Amygdala (tissue), 56 donors: ENCODE data around the gene ADGRV1.

Experiments
- DNase-seq, 56 donors: peaks; one replicate each; lab custom pipeline; 2025; lab: John Stamatoyannopoulos, UW

The ADGRV1 gene

DNA sequence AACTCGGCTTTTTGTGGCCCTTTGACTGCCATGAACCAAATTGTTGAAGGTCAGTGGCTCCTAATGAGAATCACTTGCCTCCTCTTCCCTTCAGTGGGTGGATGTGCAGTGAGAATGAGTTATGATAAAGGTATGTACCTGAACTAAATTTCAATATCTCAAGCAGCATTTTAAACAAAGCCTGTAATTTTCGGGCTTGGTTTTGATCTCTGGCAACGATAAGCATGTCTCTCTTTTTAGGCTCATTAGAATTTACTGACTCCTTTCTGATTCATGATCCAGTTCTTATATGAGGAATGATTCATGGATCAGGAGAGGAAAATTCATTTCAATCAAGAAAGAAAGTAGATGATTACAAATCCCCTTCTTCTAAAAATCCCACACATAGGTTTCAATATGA lies 519.0 kb downstream of the ADGRV1 start:
- DNase-seq: no peak

- DNase-seq: no peak
These were observed 520.4 kb downstream of the ADGRV1 start for GRCh38 chr5:91079037-91079436.

DNA sequence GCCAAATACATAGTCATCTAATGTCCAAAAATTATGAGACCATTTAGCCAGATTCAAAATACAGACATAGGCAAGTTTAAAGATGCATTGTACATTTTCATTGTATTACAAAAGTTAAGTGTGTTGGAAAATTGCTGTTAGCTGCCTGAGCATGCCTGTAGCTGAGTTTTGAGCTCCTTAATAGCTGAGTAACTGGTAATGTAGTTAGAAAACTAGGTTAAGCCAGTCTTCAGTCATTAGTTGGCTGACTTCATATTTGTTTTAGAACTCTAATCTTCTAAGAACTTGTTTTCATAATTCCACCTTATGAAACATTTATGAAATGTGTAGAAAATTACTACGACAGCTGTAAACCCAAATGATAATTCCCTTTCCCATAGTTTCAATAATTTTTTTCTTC lies 531.2 kb downstream of the ADGRV1 start:
- no peak for DNase-seq

- no peak for DNase-seq
These were observed 532.4 kb downstream of the ADGRV1 start for GRCh38 chr5:91090995-91091394.

- DNase-seq: no peak
These were observed 533.1 kb downstream of the ADGRV1 start for GRCh38 chr5:91091471-91092234.

- no peak for DNase-seq
These were observed 534.5 kb downstream of the ADGRV1 start for GRCh38 chr5:91092859-91093783.

GRCh38 chr5:91095313-91095712 lies 536.7 kb downstream of the ADGRV1 start:
- no peak for DNase-seq

GRCh38 chr5:91095786-91096385 lies 537.3 kb downstream of the ADGRV1 start:
- DNase-seq: no peak

DNA sequence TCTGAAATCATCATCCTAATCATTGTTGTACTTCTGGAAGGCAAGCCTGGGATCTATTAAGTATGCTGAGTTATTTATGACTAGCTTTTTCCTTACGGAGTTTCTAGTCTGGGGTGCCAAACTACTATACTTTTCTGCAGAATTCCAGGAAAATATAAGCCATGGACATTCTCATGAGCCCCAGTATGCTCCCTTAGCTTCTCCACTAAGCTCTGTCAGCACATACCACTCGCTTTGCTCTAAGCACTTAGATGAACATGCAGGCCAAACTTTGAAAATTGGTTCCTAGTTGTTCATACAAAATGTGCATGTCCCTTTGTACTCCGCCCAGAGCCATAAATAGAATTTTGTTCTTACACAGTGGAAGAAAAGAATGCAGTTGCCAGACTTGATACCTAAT lies 539.9 kb downstream of the ADGRV1 start:
- DNase-seq: no peak

- DNase-seq: peak in 48 of 56 donors; percentile 2 to 82 (median 42)
These were observed 543.2 kb downstream of the ADGRV1 start for GRCh38 chr5:91101600-91102379.

DNA sequence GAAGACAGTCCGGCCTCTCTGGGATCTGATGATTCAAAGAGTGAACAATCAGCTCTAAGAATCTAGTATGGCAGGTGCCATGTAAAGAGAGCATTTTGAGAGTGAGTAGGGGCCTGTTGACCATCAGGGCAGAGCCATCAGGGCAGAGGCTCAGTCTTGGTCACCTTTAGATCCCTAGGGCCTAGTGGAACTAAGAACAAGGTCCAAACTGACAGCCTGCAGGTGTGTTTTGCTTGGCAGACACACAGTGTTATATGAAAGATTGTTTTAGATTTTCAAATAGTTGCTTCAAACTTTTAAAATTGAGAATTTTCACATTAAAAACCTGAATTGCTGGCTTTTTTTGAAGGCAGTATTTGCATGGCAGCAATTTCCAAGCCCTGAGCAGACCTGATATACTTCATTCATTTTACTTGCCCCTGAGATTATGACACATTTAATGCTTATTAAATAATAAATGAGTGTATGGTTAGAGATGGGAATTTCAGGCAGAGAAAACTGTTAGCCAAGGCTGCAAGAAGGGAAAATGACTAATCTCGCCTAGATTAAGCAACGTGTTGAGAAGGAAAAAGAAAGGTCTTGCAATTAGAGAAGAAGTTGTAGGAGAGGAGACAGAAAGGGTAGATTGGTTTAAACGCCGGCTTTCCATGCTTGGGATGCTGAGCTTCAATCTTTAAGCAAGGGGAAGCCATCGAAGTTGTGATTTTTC lies 544.9 kb downstream of the ADGRV1 start:
- no peak for DNase-seq

- no peak for DNase-seq
These were observed 545.5 kb downstream of the ADGRV1 start for GRCh38 chr5:91104062-91104448.

DNA sequence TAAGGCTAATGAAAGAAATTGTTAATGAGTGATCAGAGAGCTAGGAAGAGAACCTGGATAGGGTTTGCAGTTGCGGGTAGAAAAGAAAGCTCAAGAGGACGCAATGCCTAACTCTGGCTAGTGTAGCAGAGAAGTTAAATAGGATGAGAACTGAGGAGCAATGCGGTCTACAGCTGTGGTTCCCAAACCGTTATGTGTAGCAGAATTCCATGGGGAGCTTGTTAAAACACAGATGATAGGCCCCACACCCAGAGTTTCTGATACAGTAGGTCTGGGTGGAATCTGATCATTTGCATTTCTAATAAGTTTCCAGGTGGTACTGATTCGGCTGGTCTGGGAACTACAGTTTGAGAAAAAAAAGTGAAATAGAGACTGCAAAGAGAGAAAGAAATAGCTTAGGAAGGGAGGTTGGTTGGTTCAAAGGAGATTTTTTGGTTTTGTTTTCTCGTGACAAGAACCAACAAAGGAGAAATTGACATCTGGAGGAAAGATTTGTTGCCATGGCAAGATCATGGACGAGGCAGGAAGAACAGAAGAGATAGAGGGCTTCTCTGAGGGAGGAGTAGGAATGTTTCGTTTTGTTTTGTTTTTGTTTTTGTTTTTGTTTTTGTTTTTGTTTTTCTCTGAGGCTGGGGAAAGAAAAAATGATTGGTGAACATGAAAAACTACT lies 548.4 kb downstream of the ADGRV1 start:
- no peak for DNase-seq

GRCh38 chr5:91109634-91110033 lies 551.0 kb downstream of the ADGRV1 start:
- no peak for DNase-seq

DNA sequence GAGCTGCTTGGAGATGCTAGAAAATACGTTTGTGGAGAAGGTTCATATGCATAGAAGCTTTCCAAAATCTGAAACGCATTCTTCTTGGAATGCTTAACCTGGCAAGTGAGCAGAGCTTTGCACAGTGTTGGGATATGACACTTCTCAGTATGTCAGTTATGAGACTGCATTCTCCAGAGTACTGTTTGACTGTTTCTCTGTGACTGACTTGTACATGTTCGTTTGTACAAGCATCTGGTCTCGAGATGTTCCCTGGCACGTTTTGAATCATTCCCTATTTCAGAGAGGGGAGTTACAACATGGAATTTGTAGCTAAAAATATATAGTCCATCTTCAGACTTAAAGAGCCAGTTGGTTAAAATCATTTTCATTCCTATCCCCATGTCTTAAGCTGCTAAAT lies 552.1 kb downstream of the ADGRV1 start:
- DNase-seq: no peak

DNA sequence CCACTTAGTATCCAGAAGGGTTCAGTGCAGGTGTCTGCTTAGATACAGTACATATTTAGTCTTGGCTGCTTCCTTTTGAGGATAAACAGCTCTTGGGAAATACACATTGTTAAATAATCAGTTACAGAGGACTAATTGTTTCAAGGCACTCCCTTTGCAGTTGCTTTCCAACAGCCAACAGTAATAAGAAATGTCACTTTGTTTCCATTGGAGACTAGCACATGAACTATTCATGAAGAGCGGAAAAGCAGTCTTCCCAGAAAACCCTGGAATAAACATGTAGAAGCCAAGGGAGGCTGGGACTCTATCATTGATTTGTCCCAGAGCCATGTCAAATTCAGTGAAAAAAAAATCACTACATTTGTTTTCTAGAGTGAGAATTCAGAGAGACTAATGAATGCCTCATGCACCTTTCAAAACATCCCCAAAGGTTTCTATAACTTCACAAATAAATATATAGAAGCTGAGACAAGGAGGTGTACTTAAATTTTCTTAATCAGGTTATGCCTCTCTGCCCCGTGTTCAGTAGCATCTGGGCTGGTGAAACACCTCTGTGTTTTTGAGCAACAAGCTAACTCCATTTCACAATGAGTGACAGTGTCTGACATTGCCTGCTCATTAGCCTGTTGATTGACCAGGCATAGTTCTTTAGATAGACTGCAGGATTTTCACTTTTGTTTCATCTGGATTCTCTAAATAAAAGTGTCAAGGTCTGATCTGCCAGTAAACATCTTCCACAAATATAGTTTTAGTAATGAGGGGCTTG lies 553.1 kb downstream of the ADGRV1 start:
- no peak for DNase-seq

DNA sequence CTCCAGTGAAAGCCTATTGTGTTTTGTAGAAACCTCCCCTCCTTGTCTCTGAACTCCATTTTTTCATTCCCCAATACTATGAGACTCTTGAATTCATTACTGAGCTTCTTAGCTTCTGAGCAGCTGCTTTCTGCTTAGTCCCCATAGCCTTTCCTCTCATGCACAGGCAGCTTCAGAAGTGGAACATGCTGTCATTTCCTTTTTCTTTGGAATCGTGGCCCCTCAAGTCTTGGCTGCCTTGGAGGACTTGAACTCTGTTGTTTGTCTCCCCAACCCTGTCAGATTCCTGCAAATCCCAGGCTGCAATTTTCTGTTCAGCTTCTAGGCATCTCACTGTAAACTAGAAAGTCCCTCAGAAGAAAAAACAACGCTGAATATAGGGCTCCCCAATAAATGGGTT lies 556.1 kb downstream of the ADGRV1 start:
- no peak for DNase-seq

- DNase-seq: no peak
These were observed 559.8 kb downstream of the ADGRV1 start for GRCh38 chr5:91118354-91118753.

DNA sequence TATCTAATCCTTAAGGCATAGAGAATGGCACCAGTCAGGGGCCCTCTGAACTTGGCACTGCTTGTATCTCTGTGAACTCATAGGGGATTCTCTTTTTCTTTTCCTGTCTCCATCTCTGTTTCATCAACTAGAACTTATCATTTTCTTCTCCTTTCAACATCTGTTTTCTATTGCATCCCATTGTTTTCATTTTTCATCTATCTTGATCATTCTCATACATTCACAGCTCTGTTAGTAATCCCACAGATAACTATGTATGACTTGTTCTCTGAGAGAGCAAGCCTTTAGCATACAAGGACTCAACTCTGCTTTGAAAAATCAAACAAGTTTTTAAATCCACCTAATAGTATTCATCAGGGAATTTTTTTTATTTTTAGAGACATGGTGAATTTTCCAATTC lies 560.2 kb downstream of the ADGRV1 start:
- no peak for DNase-seq
